ENCODE measurements around the gene NCLN.

The NCLN gene

GRCh38 chr19:3193256-3194105, 7.8 kb downstream of the NCLN start:
- no peak overlapping the region for H3K27ac ChIP-seq
- no peak for TF ChIP-seq CTCF (conservative IDR thresholded peaks at IDR 0.05)
- no peak for TF ChIP-seq ZFX (IDR thresholded peaks at IDR 0.05)

GRCh38 chr19:3194106-3195087, 8.7 kb downstream of the NCLN start:
- TF ChIP-seq CTCF (conservative IDR thresholded peaks at IDR 0.05): no peak
- no peak for TF ChIP-seq ZFX (IDR thresholded peaks at IDR 0.05)

GRCh38 chr19:3196064-3196932, 10.6 kb downstream of the NCLN start:
- no peak overlapping the region for H3K27ac ChIP-seq
- TF ChIP-seq ZFX (IDR thresholded peaks at IDR 0.05) (no peak), CTCF (conservative IDR thresholded peaks at IDR 0.05) (no peak)

More at GRCh38 chr19:3194106-3195087, 8.7 kb downstream of the NCLN start:
- H3K27ac ChIP-seq: no peak overlapping the region

- no peak for TF ChIP-seq CTCF (conservative IDR thresholded peaks at IDR 0.05)
- H3K27ac ChIP-seq: no peak overlapping the region
Measured at GRCh38 chr19:3196933-3197205, 11.1 kb downstream of the NCLN start.

- no peak overlapping the region for H3K27ac ChIP-seq
Measured at GRCh38 chr19:3198901-3199700, 13.4 kb downstream of the NCLN start.

More at GRCh38 chr19:3198901-3199700, 13.4 kb downstream of the NCLN start:
- no peak for TF ChIP-seq CTCF (conservative IDR thresholded peaks at IDR 0.05)
- no peak for TF ChIP-seq ZFX (IDR thresholded peaks at IDR 0.05)

All from C4-2B (cell line).